ENCODE data around the gene CIB4.

DNA sequence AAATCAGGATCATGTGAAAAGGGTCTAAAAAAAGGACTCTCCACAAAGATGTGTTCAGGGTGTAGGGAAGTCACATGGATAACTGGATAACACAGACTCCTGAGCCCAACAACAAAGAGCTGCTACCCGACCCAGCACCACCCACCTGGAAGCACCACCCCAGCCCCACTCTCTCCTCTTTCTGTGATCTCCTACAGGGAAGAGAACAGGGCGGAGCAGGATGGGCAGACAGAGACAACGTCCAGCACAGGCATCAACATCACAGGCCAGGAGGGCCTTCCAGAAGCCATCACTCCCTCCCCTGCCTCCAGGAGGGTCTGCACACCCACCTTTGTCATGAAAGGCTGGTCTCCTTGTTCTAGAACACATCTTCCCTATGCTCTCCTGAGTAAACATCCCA is 1.3 kb upstream of the CIB4 start:
- TF ChIP-seq, protein P1, sequence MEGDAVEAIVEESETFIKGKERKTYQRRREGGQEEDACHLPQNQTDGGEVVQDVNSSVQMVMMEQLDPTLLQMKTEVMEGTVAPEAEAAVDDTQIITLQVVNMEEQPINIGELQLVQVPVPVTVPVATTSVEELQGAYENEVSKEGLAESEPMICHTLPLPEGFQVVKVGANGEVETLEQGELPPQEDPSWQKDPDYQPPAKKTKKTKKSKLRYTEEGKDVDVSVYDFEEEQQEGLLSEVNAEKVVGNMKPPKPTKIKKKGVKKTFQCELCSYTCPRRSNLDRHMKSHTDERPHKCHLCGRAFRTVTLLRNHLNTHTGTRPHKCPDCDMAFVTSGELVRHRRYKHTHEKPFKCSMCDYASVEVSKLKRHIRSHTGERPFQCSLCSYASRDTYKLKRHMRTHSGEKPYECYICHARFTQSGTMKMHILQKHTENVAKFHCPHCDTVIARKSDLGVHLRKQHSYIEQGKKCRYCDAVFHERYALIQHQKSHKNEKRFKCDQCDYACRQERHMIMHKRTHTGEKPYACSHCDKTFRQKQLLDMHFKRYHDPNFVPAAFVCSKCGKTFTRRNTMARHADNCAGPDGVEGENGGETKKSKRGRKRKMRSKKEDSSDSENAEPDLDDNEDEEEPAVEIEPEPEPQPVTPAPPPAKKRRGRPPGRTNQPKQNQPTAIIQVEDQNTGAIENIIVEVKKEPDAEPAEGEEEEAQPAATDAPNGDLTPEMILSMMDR (IDR thresholded peaks at IDR 0.05), result no peak
- no peak for TF ChIP-seq POLR2A (IDR thresholded peaks at IDR 0.05)
